Left lobe of liver (tissue), 1 donor: ENCODE results near the gene PRDM1. TPM values are rescaled to one million over a fixed set of nuclear protein-coding genes. Genes with fewer than 3 reads are reported as not detected.

Experiments
- total RNA-seq: library from RNA; stranded (reverse); gene quantifications from one replicate; pipeline ENCODE4 v1.2.1, GENCODE V29; 2021
- donor health status: DM: no; HTN: yes; CAD: no.

Gene PRDM1
- total RNA-seq, 1 donor from 2014 or later: 1.0 TPM

Other genes with a start within 250 kb of the PRDM1 start
- 16.0 TPM for gene ATG5, start 239.4 kb downstream of the PRDM1 start, total RNA-seq